Measurements from ENCODE around the gene CDHR2. TPM values are rescaled to one million over a fixed set of nuclear protein-coding genes. Genes with fewer than 3 reads are reported as not detected.

Gene CDHR2
- total RNA-seq, 1 experiment from 2014 or later = 0.10 TPM

- peak overlapping the region; percentile 79 for H2AFZ ChIP-seq (ENCODE audit: low read depth, low read length, poor library complexity, severe bottlenecking)
- RAD21 ChIA-PET (ENCODE audit: low non-redundant PET in 1 of 2, low total read pairs in 2 of 2, uncharacterized antibody in 2 of 2, unreplicated experiment in 2 of 2) = interaction anchor here in 1 of 2 experiments (1.8 kb wide), 1 partner anchor 161 kb away, joined by 5 read pairs; the partner anchor contains the start of gene CLTB
- no peaks in the 10 kb centered on the region for H3K36me3 ChIP-seq (ENCODE audit: control insufficient read depth in 1 of 2, insufficient read depth in 2 of 2, low read length in 2 of 2)
- H3K4me1 ChIP-seq (ENCODE audit: control insufficient read depth in 1 of 2, insufficient read depth in 2 of 2, low read length in 2 of 2) = peaks cover 0 to 18% of the 10 kb centered on the region in 2 experiments; a peak in 2 of 4 replicates
- H3K27me3 ChIP-seq (ENCODE audit: insufficient read depth, low read length) = no peaks in the 10 kb centered on the region
- no TSS peak for BruUV-seq (replicated peaks)
- POLR2A ChIA-PET = no interaction called here
- ATAC-seq (no peak), DNase-seq (ENCODE audit: low read depth, low spot score) (no peak)
- H3K4me3 ChIP-seq (replicated peaks in 1 of 2; ENCODE audit: low read depth in 1 of 2, low read length in 2 of 2) = no peak overlapping the region
- no peaks in the 10 kb centered on the region for H3K9me3 ChIP-seq (ENCODE audit: control insufficient read depth in 1 of 2, insufficient read depth in 1 of 2, low read depth in 1 of 2, low read length in 2 of 2)
- CTCF ChIA-PET = interaction anchor here (1.0 to 1.4 kb wide), 4 partner anchors 8 to 848 kb away, joined by 3 to 4 read pairs (median 4); no protein-coding TSS in a partner anchor
- H4K20me1 ChIP-seq (ENCODE audit: insufficient read depth) = no peaks in the 10 kb centered on the region
- no peaks in the 10 kb centered on the region for H3K9me2 ChIP-seq (ENCODE audit: insufficient read depth)
- intact Hi-C loops (cut with micrococcal nuclease) = no loop called here
- H3K27ac ChIP-seq (ENCODE audit: low read depth, low read length) = no peak overlapping the region
- H3K4me2 ChIP-seq (ENCODE audit: low read length) = peak overlapping the region; percentile 59
- H3K9ac ChIP-seq (ENCODE audit: low read length) = no peak overlapping the region; the same call in 1 of the 2 replicates
- no peaks in the 10 kb centered on the region for H3K79me2 ChIP-seq (ENCODE audit: insufficient read depth, low read length)
- TF ChIP-seq SIN3A (IDR thresholded peaks at IDR 0.05; ENCODE audit: low read depth) (no peak), MAX (IDR thresholded peaks at IDR 0.05) (no peak), POLR2A (IDR thresholded peaks at IDR 0.05; ENCODE audit: borderline replicate concordance, extremely low read depth, insufficient read depth, insufficient read length) (no peak), ZNF274 (IDR thresholded peaks at IDR 0.05; ENCODE audit: low read depth, low read length) (no peak), EZH2phosphoT487 (IDR thresholded peaks at IDR 0.05; ENCODE audit: borderline replicate concordance) (no peak), CBX3 (IDR thresholded peaks at IDR 0.05; ENCODE audit: low read depth) (no peak), REST (IDR thresholded peaks at IDR 0.05; ENCODE audit: low read depth) (no peak), JUND (IDR thresholded peaks at IDR 0.05) (no peak), ZFX (IDR thresholded peaks at IDR 0.05) (no peak), SP1 (IDR thresholded peaks at IDR 0.05; ENCODE audit: low read depth) (no peak), YY1 (IDR thresholded peaks at IDR 0.05; ENCODE audit: extremely low read depth, insufficient replicate concordance, low read depth, low read length) (no peak), SRF (IDR thresholded peaks at IDR 0.05; ENCODE audit: low read depth) (no peak)
Observed at GRCh38 chr5:176577312-176578176, 28.4 kb downstream of the CDHR2 start.

Data from HCT116 (cell line).